ENCODE data around the gene CASTOR1. TPM values are rescaled to one million over a fixed set of nuclear protein-coding genes. Genes with fewer than 3 reads are reported as not detected.

CASTOR1 gene
- total RNA-seq, 2 donors from 2014 or later: 27.2 to 33.2 TPM

- H3K36me3 ChIP-seq: no peaks in the 10 kb centered on the region
- no peak for TF ChIP-seq CTCF (IDR thresholded peaks at IDR 0.05)
- TF ChIP-seq POLR2AphosphoS5 (IDR thresholded peaks at IDR 0.05): no peak
- no peak for TF ChIP-seq POLR2A (IDR thresholded peaks at IDR 0.05)
These were observed 47.5 kb downstream of the CASTOR1 start for GRCh38 chr22:30241576-30242371.

GRCh38 chr22:30240541-30241417 lies 48.5 kb downstream of the CASTOR1 start:
- intact Hi-C loops (cut with DNase I): no loop called here

More at GRCh38 chr22:30241576-30242371, 47.5 kb downstream of the CASTOR1 start:
- intact Hi-C loops (cut with DNase I): no loop called here
- Histone ChIP-seq H3K4me3 (no peak overlapping the region), H3K27me3 (replicated peaks; ENCODE audit: insufficient read depth) (no peaks in the 10 kb centered on the region), H3K9me3 (no peaks in the 10 kb centered on the region), H3K27ac (no peak overlapping the region), H3K4me1 (replicated peaks) (no peaks in the 10 kb centered on the region)
- DNase-seq (ENCODE audit: low spot score): no peak
- WGBS: 51% methylated on average over 15 of the region's 15 CpGs

GRCh38 chr22:30239488-30240405 lies 49.6 kb downstream of the CASTOR1 start:
- 92% methylated on average over 17 of the region's 17 CpGs for WGBS
- intact Hi-C loops (cut with DNase I): no loop called here

More at GRCh38 chr22:30240541-30241417, 48.5 kb downstream of the CASTOR1 start:
- Histone ChIP-seq H3K27ac (no peak overlapping the region), H3K36me3 (no peaks in the 10 kb centered on the region), H3K9me3 (no peaks in the 10 kb centered on the region), H3K4me3 (no peak overlapping the region), H3K27me3 (replicated peaks; ENCODE audit: insufficient read depth) (no peaks in the 10 kb centered on the region), H3K4me1 (replicated peaks) (no peaks in the 10 kb centered on the region)
- no peak for DNase-seq (ENCODE audit: low spot score)
- TF ChIP-seq POLR2AphosphoS5 (IDR thresholded peaks at IDR 0.05): no peak
- TF ChIP-seq POLR2A (IDR thresholded peaks at IDR 0.05): no peak
- TF ChIP-seq CTCF (IDR thresholded peaks at IDR 0.05): no peak
- WGBS: 77% methylated on average over 24 of the region's 24 CpGs

More at GRCh38 chr22:30239488-30240405, 49.6 kb downstream of the CASTOR1 start:
- Histone ChIP-seq H3K4me3 (no peak overlapping the region), H3K9me3 (no peaks in the 10 kb centered on the region), H3K4me1 (replicated peaks) (no peaks in the 10 kb centered on the region), H3K36me3 (no peaks in the 10 kb centered on the region), H3K27me3 (replicated peaks; ENCODE audit: insufficient read depth) (no peaks in the 10 kb centered on the region), H3K27ac (no peak overlapping the region)
- TF ChIP-seq POLR2AphosphoS5 (IDR thresholded peaks at IDR 0.05): no peak
- TF ChIP-seq POLR2A (IDR thresholded peaks at IDR 0.05): no peak
- TF ChIP-seq CTCF (IDR thresholded peaks at IDR 0.05): no peak
- DNase-seq (ENCODE audit: low spot score): no peak
